ENCODE data around the gene CES3.

CES3 gene

GRCh38 chr16:66961914-66962313 is 848 bp downstream of the CES3 start:
- Histone ChIP-seq H4K20me1 (ENCODE audit: insufficient read depth, low read length) (no peaks in the 10 kb centered on the region), H3K9me3 (ENCODE audit: low read length) (no peaks in the 10 kb centered on the region), H2AFZ (ENCODE audit: low read length) (no peak overlapping the region; the same call in 1 of the 2 replicates), H3K4me3 (ENCODE audit: low read depth, low read length, poor library complexity, severe bottlenecking) (no peak overlapping the region), H3K27ac (ENCODE audit: low read depth, low read length, poor library complexity, severe bottlenecking) (no peak overlapping the region), H3K9me2 (ENCODE audit: low read depth, low read length) (no peaks in the 10 kb centered on the region), H3F3A (ENCODE audit: insufficient read depth, low read length) (no peaks in the 10 kb centered on the region), H3K4me1 (ENCODE audit: insufficient read depth, low read length, severe bottlenecking) (peaks cover 13% of the 10 kb centered on the region), H3K9ac (ENCODE audit: low read length) (no peak overlapping the region), H3K79me2 (ENCODE audit: insufficient read depth, low read length) (no peaks in the 10 kb centered on the region), H3K27me3 (ENCODE audit: insufficient read depth, low read length) (no peaks in the 10 kb centered on the region), H3K36me3 (ENCODE audit: insufficient read depth, low read length) (no peaks in the 10 kb centered on the region), H3K4me2 (ENCODE audit: low read length) (peak overlapping the region; percentile 2; the same call in 1 of the 2 replicates)
- TF ChIP-seq CTCF (IDR thresholded peaks at IDR 0.05; ENCODE audit: low read length), result no peak
- no peak for TF ChIP-seq EZH2 (IDR thresholded peaks at IDR 0.05; ENCODE audit: borderline replicate concordance, low read length)

GRCh38 chr16:66964049-66964448 is 3.0 kb downstream of the CES3 start:
- Histone ChIP-seq H3K27me3 (ENCODE audit: insufficient read depth, low read length) (no peaks in the 10 kb centered on the region; the same call in 1 of the 2 replicates), H3K4me2 (ENCODE audit: low read length) (no peak overlapping the region), H2AFZ (ENCODE audit: low read length) (no peak overlapping the region), H3K79me2 (ENCODE audit: insufficient read depth, low read length) (no peaks in the 10 kb centered on the region), H3K4me1 (ENCODE audit: insufficient read depth, low read length, severe bottlenecking) (peaks cover 13% of the 10 kb centered on the region), H3F3A (ENCODE audit: insufficient read depth, low read length) (no peaks in the 10 kb centered on the region), H3K9me2 (ENCODE audit: low read depth, low read length) (no peaks in the 10 kb centered on the region), H3K9ac (ENCODE audit: low read length) (no peak overlapping the region), H3K27ac (ENCODE audit: low read depth, low read length, poor library complexity, severe bottlenecking) (no peak overlapping the region), H3K36me3 (ENCODE audit: insufficient read depth, low read length) (no peaks in the 10 kb centered on the region), H4K20me1 (ENCODE audit: insufficient read depth, low read length) (no peaks in the 10 kb centered on the region), H3K4me3 (ENCODE audit: low read depth, low read length, poor library complexity, severe bottlenecking) (no peak overlapping the region), H3K9me3 (ENCODE audit: low read length) (no peaks in the 10 kb centered on the region)
- TF ChIP-seq CTCF (IDR thresholded peaks at IDR 0.05; ENCODE audit: low read length), result peak; percentile 24; the same call in 1 of the 2 replicates
- no peak for TF ChIP-seq EZH2 (IDR thresholded peaks at IDR 0.05; ENCODE audit: borderline replicate concordance, low read length)

GRCh38 chr16:66968847-66969246 is 7.8 kb downstream of the CES3 start:
- Histone ChIP-seq H3K4me1 (ENCODE audit: insufficient read depth, low read length, severe bottlenecking) (no peaks in the 10 kb centered on the region), H3K9me3 (ENCODE audit: low read length) (no peaks in the 10 kb centered on the region), H3K4me2 (ENCODE audit: low read length) (no peak overlapping the region), H3K27me3 (ENCODE audit: insufficient read depth, low read length) (peaks cover 6% of the 10 kb centered on the region; the same call in 1 of the 2 replicates), H3K27ac (ENCODE audit: low read depth, low read length, poor library complexity, severe bottlenecking) (no peak overlapping the region), H3K79me2 (ENCODE audit: insufficient read depth, low read length) (no peaks in the 10 kb centered on the region), H4K20me1 (ENCODE audit: insufficient read depth, low read length) (no peaks in the 10 kb centered on the region), H3F3A (ENCODE audit: insufficient read depth, low read length) (no peaks in the 10 kb centered on the region), H3K9me2 (ENCODE audit: low read depth, low read length) (no peaks in the 10 kb centered on the region), H3K36me3 (ENCODE audit: insufficient read depth, low read length) (no peaks in the 10 kb centered on the region), H3K9ac (ENCODE audit: low read length) (no peak overlapping the region), H3K4me3 (ENCODE audit: low read depth, low read length, poor library complexity, severe bottlenecking) (no peak overlapping the region), H2AFZ (ENCODE audit: low read length) (no peak overlapping the region)
- TF ChIP-seq CTCF (IDR thresholded peaks at IDR 0.05; ENCODE audit: low read length) (no peak), EZH2 (IDR thresholded peaks at IDR 0.05; ENCODE audit: borderline replicate concordance, low read length) (no peak)
